Osteocyte (in vitro differentiated cells): Measurements from ENCODE around the gene GRIN3B. TPM values are rescaled to one million over a fixed set of nuclear protein-coding genes. Genes with fewer than 3 reads are reported as not detected.

Experiments
- DNase-seq: peaks from one replicate; pipeline ENCODE4 v3.0.0; 2021; ENCODE audit warnings: mixed read lengths; ENCODE audit not compliant: unreplicated experiment; ENCODE audit errors: extremely low spot score
- H3K27ac Mint-ChIP-seq: one replicate; pipeline ENCODE4 v1.8.0; 2021; ENCODE audit warnings: mild to moderate bottlenecking, mixed read lengths; ENCODE audit not compliant: unreplicated experiment
- H3K27me3 Mint-ChIP-seq: one replicate; pipeline ENCODE4 v1.8.0; 2021; ENCODE audit warnings: mixed read lengths; ENCODE audit not compliant: unreplicated experiment
- H3K36me3 Mint-ChIP-seq: one replicate; pipeline ENCODE4 v1.8.0; 2021; ENCODE audit warnings: mixed read lengths; ENCODE audit not compliant: unreplicated experiment
- H3K4me1 Mint-ChIP-seq: one replicate; pipeline ENCODE4 v1.8.0; 2021; ENCODE audit warnings: mixed read lengths; ENCODE audit not compliant: unreplicated experiment
- H3K4me3 Mint-ChIP-seq: one replicate; pipeline ENCODE4 v1.8.0; 2021; ENCODE audit warnings: mild to moderate bottlenecking, moderate library complexity, mixed read lengths; ENCODE audit not compliant: unreplicated experiment
- H3K9me3 Mint-ChIP-seq: one replicate; pipeline ENCODE4 v1.8.0; 2021; ENCODE audit warnings: mixed read lengths; ENCODE audit not compliant: unreplicated experiment
- CTCF ChIP-seq: fragments of 200-600 bp; sonication (generic); IDR thresholded peaks from 2 replicates; pipeline ENCODE4 v1.5.0; 2021; ENCODE audit warnings: antibody characterized with exemption, mild to moderate bottlenecking, moderate library complexity
- total RNA-seq: library from RNA; stranded (reverse); gene quantifications from 2 replicates; pipeline ENCODE4 v1.2.1, GENCODE V29; 2021

The GRIN3B gene
- total RNA-seq, 1 donor from 2014 or later = 0.46 TPM

- Mint-ChIP-seq H3K4me3 (peak within 1 kb of the TSS; percentile 88), H3K36me3 (peaks cover 15% of the 10 kb centered on the region), H3K27me3 (no peaks in the 10 kb centered on the region), H3K9me3 (no peaks in the 10 kb centered on the region), H3K4me1 (peaks cover 49% of the 10 kb centered on the region), H3K27ac (peak within 1 kb of the TSS; percentile 89)
- no peak for TF ChIP-seq CTCF
- DNase-seq = peak; percentile 98
Observed at GRCh38 chr19:1039646-1040475, 39.6 kb downstream of the GRIN3B start, which contains the start of gene ABCA7. Gene ABCA7 (plus strand): TSS chr19:1040107. CDS start chr19:1041362, 1,255 bp downstream.

GRCh38 chr19:1040476-1041271 lies 40.5 kb downstream of the GRIN3B start:
- H3K9me3 Mint-ChIP-seq = no peaks in the 10 kb centered on the region
- peak overlapping the region; percentile 88 for H3K4me3 Mint-ChIP-seq
- no peak for TF ChIP-seq CTCF
- no peaks in the 10 kb centered on the region for H3K27me3 Mint-ChIP-seq
- H3K27ac Mint-ChIP-seq = peak overlapping the region; percentile 63
- peaks cover 12% of the 10 kb centered on the region for H3K36me3 Mint-ChIP-seq
- DNase-seq = no peak
- peaks cover 47% of the 10 kb centered on the region for H3K4me1 Mint-ChIP-seq

- no peaks in the 10 kb centered on the region for H3K9me3 Mint-ChIP-seq
- H3K4me1 Mint-ChIP-seq = peaks cover 45% of the 10 kb centered on the region
- DNase-seq = no peak
- H3K27ac Mint-ChIP-seq = no peak overlapping the region
- no peaks in the 10 kb centered on the region for H3K27me3 Mint-ChIP-seq
- no peak for TF ChIP-seq CTCF
- peak overlapping the region; percentile 88 for H3K4me3 Mint-ChIP-seq
- H3K36me3 Mint-ChIP-seq = peaks cover 8% of the 10 kb centered on the region
Observed at GRCh38 chr19:1041272-1041834, 41.1 kb downstream of the GRIN3B start.

GRCh38 chr19:1041835-1042685 lies 41.8 kb downstream of the GRIN3B start:
- DNase-seq = no peak
- no peak for TF ChIP-seq CTCF
- Mint-ChIP-seq H3K4me1 (peaks cover 43% of the 10 kb centered on the region), H3K36me3 (peaks cover 6% of the 10 kb centered on the region), H3K27ac (no peak overlapping the region), H3K27me3 (no peaks in the 10 kb centered on the region), H3K4me3 (no peak overlapping the region), H3K9me3 (no peaks in the 10 kb centered on the region)
